Upper lobe of left lung (tissue), 4 donors: ENCODE results near the gene HIVEP3.

Source experiments
- CTCF ChIP-seq, 6 experiments: fragments of 450-650 bp in 4 of 6; fragments of 200-600 bp in 2 of 6; sonication (generic) in 2 of 6; IDR thresholded peaks; one replicate each; pipeline ENCODE4 v1.5.1; 2016 to 2019; ENCODE audit warnings: antibody characterized with exemption in 6 of 6
- EP300 ChIP-seq, 4 donors: sonication (generic); formaldehyde crosslinking; IDR thresholded peaks; one replicate each; pipeline ENCODE4 v1.5.1; 2017; ENCODE audit warnings: antibody characterized with exemption in 4 of 4, control low read depth in 2 of 4
- POLR2A ChIP-seq, 4 donors: fragments of 450-650 bp; IDR thresholded peaks; one replicate each; pipeline ENCODE4 v1.5.1; 2016 to 2017; ENCODE audit warnings: antibody characterized with exemption in 4 of 4, mild to moderate bottlenecking in 2 of 4
- POLR2AphosphoS5 ChIP-seq, 2 donors: sonication (generic); formaldehyde crosslinking; IDR thresholded peaks; one replicate each; pipeline ENCODE4 v1.5.1; 2017; ENCODE audit warnings: antibody characterized with exemption in 2 of 2

- TF ChIP-seq CTCF (IDR thresholded peaks at IDR 0.05): no peak
- TF ChIP-seq POLR2A (IDR thresholded peaks at IDR 0.05): no peak
- TF ChIP-seq POLR2AphosphoS5 (IDR thresholded peaks at IDR 0.05): no peak
- TF ChIP-seq EP300 (IDR thresholded peaks at IDR 0.05): no peak
Observed at GRCh38 chr1:41535276-41535675, 383.4 kb downstream of the HIVEP3 start.
